Endothelial cell (in vitro differentiated cells): Measurements from ENCODE around the gene MSN. TPM values are rescaled to one million over a fixed set of nuclear protein-coding genes. Genes with fewer than 3 reads are reported as not detected.

Experiments used
- DNase-seq: peaks from one replicate; pipeline ENCODE4 v3.0.0; 2021; ENCODE audit warnings: low spot score
- H3K27ac Mint-ChIP-seq: one replicate; pipeline ENCODE4 v1.8.0; 2021; ENCODE audit warnings: mixed read lengths, inconsistent platforms; ENCODE audit not compliant: unreplicated experiment
- H3K27me3 Mint-ChIP-seq: one replicate; pipeline ENCODE4 v1.8.0; 2021; ENCODE audit warnings: mild to moderate bottlenecking, moderate library complexity, mixed read lengths, inconsistent platforms; ENCODE audit not compliant: unreplicated experiment
- H3K36me3 Mint-ChIP-seq: one replicate; pipeline ENCODE4 v1.8.0; 2021; ENCODE audit warnings: mild to moderate bottlenecking, low read depth, mixed read lengths, inconsistent platforms; ENCODE audit not compliant: unreplicated experiment
- H3K4me1 Mint-ChIP-seq: one replicate; pipeline ENCODE4 v1.8.0; 2021; ENCODE audit warnings: mild to moderate bottlenecking, mixed read lengths, inconsistent platforms; ENCODE audit not compliant: unreplicated experiment
- H3K4me3 Mint-ChIP-seq: one replicate; pipeline ENCODE4 v1.8.0; 2021; ENCODE audit warnings: mild to moderate bottlenecking, mixed read lengths, inconsistent platforms; ENCODE audit not compliant: unreplicated experiment
- H3K9me3 Mint-ChIP-seq: one replicate; pipeline ENCODE4 v1.8.0; 2021; ENCODE audit warnings: mixed read lengths, inconsistent platforms; ENCODE audit not compliant: unreplicated experiment
- CTCF ChIP-seq: fragments of 200-600 bp; sonication (generic); IDR thresholded peaks from one replicate; pipeline ENCODE4 v1.5.0; 2021; ENCODE audit warnings: antibody characterized with exemption; ENCODE audit not compliant: unreplicated experiment
- total RNA-seq: library from RNA; stranded (reverse); fragmentation: NEBNext Ultra II Directional; extraction: Animal tissue kit (Norgen Biotek cat#: 25700); gene quantifications from one replicate; pipeline ENCODE4 v1.2.1, GENCODE V29; 2021; ENCODE audit not compliant: unreplicated experiment

The MSN gene
- total RNA-seq, 1 donor from 2014 or later: 590 TPM

- no peak overlapping the region for H3K4me3 Mint-ChIP-seq
- no peak for TF ChIP-seq CTCF
- H3K36me3 Mint-ChIP-seq: peaks cover 40% of the 10 kb centered on the region
- peaks cover 3% of the 10 kb centered on the region for H3K27me3 Mint-ChIP-seq
- H3K9me3 Mint-ChIP-seq: no peaks in the 10 kb centered on the region
- H3K27ac Mint-ChIP-seq: peak overlapping the region; percentile 42
- DNase-seq: no peak
- peaks cover 9% of the 10 kb centered on the region for H3K4me1 Mint-ChIP-seq
Measured at GRCh38 chrX:65726715-65727114, 59.3 kb downstream of the MSN start.

DNA sequence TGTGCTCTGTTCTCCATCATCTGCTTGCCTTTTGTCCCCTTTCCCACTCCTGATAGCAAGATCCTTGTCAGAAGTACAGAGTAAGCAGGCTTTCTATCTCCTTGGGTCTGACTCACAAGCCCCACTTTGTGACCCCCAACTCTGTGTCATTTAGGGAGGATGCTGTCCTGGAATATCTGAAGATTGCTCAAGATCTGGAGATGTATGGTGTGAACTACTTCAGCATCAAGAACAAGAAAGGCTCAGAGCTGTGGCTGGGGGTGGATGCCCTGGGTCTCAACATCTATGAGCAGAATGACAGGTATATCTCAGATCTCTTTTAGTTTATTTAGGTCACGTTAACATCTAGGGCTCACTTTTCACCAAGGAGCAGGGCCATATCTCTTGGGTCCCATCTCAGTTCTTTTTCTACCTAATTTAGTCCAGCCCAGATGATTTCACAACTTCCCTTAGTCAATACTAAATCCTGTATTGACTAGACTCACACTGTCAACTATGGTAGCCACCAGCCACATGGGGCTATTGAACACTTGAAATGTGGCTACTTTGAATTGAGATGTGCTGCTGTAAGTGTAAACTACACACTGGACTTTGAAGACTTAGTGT, 64.3 kb downstream of the MSN start:
- peaks cover 6% of the 10 kb centered on the region for H3K27me3 Mint-ChIP-seq
- no peak overlapping the region for H3K27ac Mint-ChIP-seq
- TF ChIP-seq CTCF: no peak
- H3K4me1 Mint-ChIP-seq: peaks cover 7% of the 10 kb centered on the region
- H3K36me3 Mint-ChIP-seq: peaks cover 52% of the 10 kb centered on the region
- H3K4me3 Mint-ChIP-seq: no peak overlapping the region
- H3K9me3 Mint-ChIP-seq: no peaks in the 10 kb centered on the region
- DNase-seq: no peak

DNA sequence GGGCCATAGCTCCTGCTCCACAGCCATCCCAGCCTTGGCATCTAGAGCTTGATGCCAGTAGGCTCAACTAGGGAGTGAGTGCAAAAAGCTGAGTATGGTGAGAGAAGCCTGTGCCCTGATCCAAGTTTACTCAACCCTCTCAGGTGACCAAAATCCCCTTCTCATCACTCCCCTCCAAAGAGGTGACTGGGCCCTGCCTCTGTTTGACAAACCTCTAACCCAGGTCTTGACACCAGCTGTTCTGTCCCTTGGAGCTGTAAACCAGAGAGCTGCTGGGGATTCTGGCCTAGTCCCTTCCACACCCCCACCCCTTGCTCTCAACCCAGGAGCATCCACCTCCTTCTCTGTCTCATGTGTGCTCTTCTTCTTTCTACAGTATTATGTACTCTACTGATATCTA, 73.5 kb downstream of the MSN start:
- DNase-seq: no peak
- peaks cover 8% of the 10 kb centered on the region for H3K27me3 Mint-ChIP-seq
- no peak for TF ChIP-seq CTCF
- H3K27ac Mint-ChIP-seq: no peak overlapping the region
- peaks cover 9% of the 10 kb centered on the region for H3K4me1 Mint-ChIP-seq
- peak overlapping the region; percentile 42 for H3K4me3 Mint-ChIP-seq
- H3K9me3 Mint-ChIP-seq: no peaks in the 10 kb centered on the region
- peaks cover 54% of the 10 kb centered on the region for H3K36me3 Mint-ChIP-seq

GRCh38 chrX:65741823-65742222, 74.4 kb downstream of the MSN start:
- DNase-seq: no peak
- peaks cover 11% of the 10 kb centered on the region for H3K4me1 Mint-ChIP-seq
- peaks cover 47% of the 10 kb centered on the region for H3K36me3 Mint-ChIP-seq
- H3K27me3 Mint-ChIP-seq: peaks cover 7% of the 10 kb centered on the region
- no peaks in the 10 kb centered on the region for H3K9me3 Mint-ChIP-seq
- no peak overlapping the region for H3K27ac Mint-ChIP-seq
- TF ChIP-seq CTCF: no peak
- no peak overlapping the region for H3K4me3 Mint-ChIP-seq

DNA sequence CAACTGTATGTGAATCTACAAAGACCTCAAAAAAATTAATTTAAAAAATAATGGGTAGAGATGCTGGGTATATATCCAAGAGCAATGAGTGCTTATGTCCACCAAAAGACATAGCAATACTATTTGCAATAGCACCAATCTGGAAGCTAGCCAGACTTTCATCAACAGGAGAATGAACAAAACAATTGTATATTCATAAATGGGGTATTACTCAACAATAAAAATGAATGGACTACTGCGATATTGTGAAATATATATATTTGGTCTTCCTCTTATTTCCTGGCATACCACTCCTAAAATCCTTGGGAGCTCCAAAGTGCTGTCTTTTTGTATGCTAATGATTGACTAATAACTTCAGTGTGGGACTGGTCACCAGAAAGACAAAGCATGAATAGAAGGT, 77.5 kb downstream of the MSN start:
- Mint-ChIP-seq H3K4me3 (no peak overlapping the region), H3K27ac (no peak overlapping the region), H3K4me1 (peaks cover 8% of the 10 kb centered on the region), H3K9me3 (no peaks in the 10 kb centered on the region), H3K27me3 (peaks cover 2% of the 10 kb centered on the region), H3K36me3 (peaks cover 26% of the 10 kb centered on the region)
- TF ChIP-seq CTCF: no peak
- no peak for DNase-seq
